Parathyroid adenoma (tissue), 2 donors: ENCODE data around the gene TRIM72.

Source experiments
- H2AFZ ChIP-seq: fragments of 300-600 bp; sonication (generic); one replicate; pipeline ENCODE4 v1.7.0; 2017; ENCODE audit warnings: antibody characterized with exemption, mild to moderate bottlenecking
- H3K27ac ChIP-seq: fragments of 300-600 bp; sonication (generic); one replicate; pipeline ENCODE4 v1.7.0; 2017
- H3K27me3 ChIP-seq: fragments of 300-600 bp; sonication (generic); one replicate; pipeline ENCODE4 v1.7.0; 2017; ENCODE audit warnings: low read length; ENCODE audit not compliant: control insufficient read depth, insufficient read depth
- H3K36me3 ChIP-seq: fragments of 300-600 bp; sonication (generic); one replicate; pipeline ENCODE4 v1.7.0; 2017; ENCODE audit warnings: low read length; ENCODE audit not compliant: control insufficient read depth, insufficient read depth
- H3K4me1 ChIP-seq: fragments of 300-600 bp; sonication (generic); one replicate; pipeline ENCODE4 v1.7.0; 2017; ENCODE audit warnings: control low read depth
- H3K4me2 ChIP-seq: fragments of 300-600 bp; sonication (generic); one replicate; pipeline ENCODE4 v1.7.0; 2017; ENCODE audit warnings: low read length
- H3K4me3 ChIP-seq: fragments of 300-600 bp; sonication (generic); one replicate; pipeline ENCODE4 v1.7.0; 2017; ENCODE audit warnings: low read depth, low read length
- H3K79me2 ChIP-seq: fragments of 300-600 bp; sonication (generic); one replicate; pipeline ENCODE4 v1.7.0; 2017; ENCODE audit warnings: control low read depth
- H3K9ac ChIP-seq: fragments of 300-600 bp; sonication (generic); one replicate; pipeline ENCODE4 v1.7.0; 2017; ENCODE audit warnings: mild to moderate bottlenecking
- H3K9me3 ChIP-seq: fragments of 300-600 bp; sonication (generic); one replicate; pipeline ENCODE4 v1.7.0; 2017; ENCODE audit warnings: low read length; ENCODE audit not compliant: control insufficient read depth
- CTCF ChIP-seq: fragments of 300-600 bp; sonication (generic); IDR thresholded peaks from one replicate; pipeline ENCODE4 v1.7.0; 2017; ENCODE audit warnings: antibody characterized with exemption, mild to moderate bottlenecking
- donor health status: primary hyperparathyroidism.

Gene TRIM72

GRCh38 chr16:31190061-31190460 is 23.9 kb upstream of the TRIM72 start:
- TF ChIP-seq CTCF = no peak
- no peaks in the 10 kb centered on the region for H3K4me1 ChIP-seq
- no peaks in the 10 kb centered on the region for H3K79me2 ChIP-seq
- no peak overlapping the region for H2AFZ ChIP-seq
- H3K27me3 ChIP-seq = no peaks in the 10 kb centered on the region
- H3K4me2 ChIP-seq = no peak overlapping the region
- H3K4me3 ChIP-seq = no peak overlapping the region
- no peaks in the 10 kb centered on the region for H3K36me3 ChIP-seq
- H3K9me3 ChIP-seq = no peaks in the 10 kb centered on the region
- no peak overlapping the region for H3K27ac ChIP-seq
- H3K9ac ChIP-seq = no peak overlapping the region

GRCh38 chr16:31190818-31191444 is 23.0 kb upstream of the TRIM72 start:
- H3K4me2 ChIP-seq = no peak overlapping the region
- H3K9me3 ChIP-seq = no peaks in the 10 kb centered on the region
- H2AFZ ChIP-seq = no peak overlapping the region
- no peak overlapping the region for H3K4me3 ChIP-seq
- TF ChIP-seq CTCF = no peak
- no peaks in the 10 kb centered on the region for H3K79me2 ChIP-seq
- H3K27ac ChIP-seq = no peak overlapping the region
- no peaks in the 10 kb centered on the region for H3K4me1 ChIP-seq
- H3K9ac ChIP-seq = no peak overlapping the region
- H3K27me3 ChIP-seq = no peaks in the 10 kb centered on the region
- no peaks in the 10 kb centered on the region for H3K36me3 ChIP-seq

DNA sequence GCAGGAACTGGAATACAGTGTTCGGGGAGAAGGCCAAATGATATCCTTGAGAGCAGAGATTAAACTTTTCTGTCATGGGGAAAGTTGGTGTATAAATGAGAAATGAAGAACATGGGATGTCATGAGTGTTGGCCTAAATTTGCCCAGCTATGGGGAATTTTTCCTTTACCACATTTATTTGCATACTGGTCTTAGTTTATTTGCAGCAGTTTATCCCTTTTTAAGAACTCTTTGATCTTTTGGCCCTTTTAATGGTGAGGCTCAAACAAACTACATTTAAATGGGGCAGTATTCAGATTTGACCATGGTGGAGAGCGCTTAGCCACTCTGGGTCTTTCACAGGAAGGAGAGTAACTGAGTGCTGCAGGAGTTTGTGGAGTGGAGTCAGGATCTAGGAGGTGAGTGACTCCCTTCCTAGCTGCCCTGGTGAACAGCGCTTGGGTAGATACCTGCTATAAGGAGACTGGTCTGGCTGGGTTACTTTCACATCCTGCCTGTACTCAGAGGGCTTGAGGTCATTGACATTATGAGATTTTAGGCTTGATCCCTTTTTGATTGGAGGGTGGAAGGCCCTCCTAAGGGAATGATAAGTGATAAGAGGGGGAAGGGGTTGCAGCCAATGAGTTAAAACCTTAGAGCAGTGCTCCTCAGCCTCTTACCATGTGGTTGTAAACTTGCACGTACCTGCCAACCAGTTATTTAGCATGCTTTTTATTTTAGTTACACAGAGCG is 22.1 kb upstream of the TRIM72 start:
- no peaks in the 10 kb centered on the region for H3K79me2 ChIP-seq
- no peaks in the 10 kb centered on the region for H3K27me3 ChIP-seq
- H3K4me1 ChIP-seq = no peaks in the 10 kb centered on the region
- H3K4me2 ChIP-seq = no peak overlapping the region
- no peak overlapping the region for H3K9ac ChIP-seq
- H3K9me3 ChIP-seq = no peaks in the 10 kb centered on the region
- no peak for TF ChIP-seq CTCF
- H3K4me3 ChIP-seq = no peak overlapping the region
- no peak overlapping the region for H2AFZ ChIP-seq
- no peaks in the 10 kb centered on the region for H3K36me3 ChIP-seq
- peak overlapping the region; percentile 9 for H3K27ac ChIP-seq

DNA sequence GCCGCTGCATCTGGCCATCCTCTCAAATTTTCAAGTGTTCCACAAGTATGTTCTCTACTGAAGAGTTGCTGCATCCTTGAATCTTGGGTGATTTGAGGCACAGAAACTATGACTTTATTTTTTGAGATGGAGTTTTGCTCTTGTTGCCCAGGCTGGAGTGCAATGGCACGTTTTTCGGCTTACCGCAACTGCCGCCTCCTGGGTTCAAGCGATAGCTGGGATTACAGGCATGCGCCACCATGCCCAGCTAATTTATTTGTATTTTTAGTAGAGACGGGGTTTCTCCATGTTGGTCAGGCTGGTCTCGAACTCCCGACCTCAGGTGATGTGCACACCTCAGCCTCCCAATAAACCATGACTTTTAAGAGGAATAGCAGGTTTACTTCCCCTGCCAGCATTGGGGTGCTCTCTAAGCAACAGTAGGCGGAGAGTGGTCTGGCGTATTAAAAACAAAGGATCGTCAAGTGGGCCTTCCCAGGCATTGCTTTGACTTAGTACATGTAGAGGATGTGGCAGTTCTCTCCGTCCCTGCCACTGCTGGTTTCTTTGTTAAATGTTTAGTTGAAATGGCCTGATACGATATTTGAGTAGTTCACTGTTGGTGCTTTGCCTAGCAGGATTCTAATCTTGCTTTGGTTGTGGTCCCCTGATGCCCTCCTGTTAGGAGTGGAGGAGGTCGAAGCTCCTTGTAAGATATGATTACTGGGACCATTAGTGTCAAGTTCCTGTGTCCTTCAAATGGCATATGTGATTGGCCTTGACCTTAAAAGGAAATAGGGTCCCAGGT is 20.9 kb upstream of the TRIM72 start:
- Histone ChIP-seq H3K9me3 (no peaks in the 10 kb centered on the region), H3K9ac (no peak overlapping the region), H3K4me3 (no peak overlapping the region), H3K36me3 (no peaks in the 10 kb centered on the region), H3K4me1 (no peaks in the 10 kb centered on the region), H3K79me2 (no peaks in the 10 kb centered on the region), H3K27me3 (no peaks in the 10 kb centered on the region), H3K27ac (no peak overlapping the region), H2AFZ (no peak overlapping the region), H3K4me2 (no peak overlapping the region)
- no peak for TF ChIP-seq CTCF
